ENCODE results near the gene APOBEC4.

DNA sequence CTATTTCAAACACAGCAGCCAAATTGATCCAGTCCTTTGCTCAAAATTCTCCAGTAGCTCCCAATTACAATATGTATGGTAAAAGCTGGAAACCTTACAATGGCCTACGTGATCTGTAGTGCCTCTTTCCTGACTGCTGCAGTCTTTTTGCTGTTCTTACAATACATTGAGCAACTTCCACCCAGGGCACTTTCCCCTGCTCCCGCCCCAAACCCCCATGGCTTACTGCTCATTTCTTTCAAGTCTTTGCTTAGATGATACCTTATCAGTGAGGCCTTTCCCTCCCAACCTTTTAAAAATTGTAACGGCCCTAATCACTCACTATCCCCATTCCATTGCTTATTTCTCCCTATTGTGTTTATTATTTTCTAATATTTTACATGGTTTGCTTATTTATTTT lies 43.9 kb upstream of the APOBEC4 start:
- TF ChIP-seq, protein P1, sequence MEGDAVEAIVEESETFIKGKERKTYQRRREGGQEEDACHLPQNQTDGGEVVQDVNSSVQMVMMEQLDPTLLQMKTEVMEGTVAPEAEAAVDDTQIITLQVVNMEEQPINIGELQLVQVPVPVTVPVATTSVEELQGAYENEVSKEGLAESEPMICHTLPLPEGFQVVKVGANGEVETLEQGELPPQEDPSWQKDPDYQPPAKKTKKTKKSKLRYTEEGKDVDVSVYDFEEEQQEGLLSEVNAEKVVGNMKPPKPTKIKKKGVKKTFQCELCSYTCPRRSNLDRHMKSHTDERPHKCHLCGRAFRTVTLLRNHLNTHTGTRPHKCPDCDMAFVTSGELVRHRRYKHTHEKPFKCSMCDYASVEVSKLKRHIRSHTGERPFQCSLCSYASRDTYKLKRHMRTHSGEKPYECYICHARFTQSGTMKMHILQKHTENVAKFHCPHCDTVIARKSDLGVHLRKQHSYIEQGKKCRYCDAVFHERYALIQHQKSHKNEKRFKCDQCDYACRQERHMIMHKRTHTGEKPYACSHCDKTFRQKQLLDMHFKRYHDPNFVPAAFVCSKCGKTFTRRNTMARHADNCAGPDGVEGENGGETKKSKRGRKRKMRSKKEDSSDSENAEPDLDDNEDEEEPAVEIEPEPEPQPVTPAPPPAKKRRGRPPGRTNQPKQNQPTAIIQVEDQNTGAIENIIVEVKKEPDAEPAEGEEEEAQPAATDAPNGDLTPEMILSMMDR (conservative IDR thresholded peaks at IDR 0.05), result no peak
- TF ChIP-seq ZFX (IDR thresholded peaks at IDR 0.05), result no peak

Data from C4-2B (cell line).